Activated CD4-positive, alpha-beta T cell treated with anti-CD3 and anti-CD28 coated beads for 24 hours (primary cell): ENCODE measurements around the gene TTC24.
"Not testable (repeated sequence)": the region's sequence is repeated elsewhere in the genome, so short reads cannot be mapped to it uniquely, and the experiment has no call there.

Experiments
- DNase-seq, 2 donors: peaks; one replicate each; pipeline ENCODE4 v3.0.0-alpha.2; 2020; ENCODE audit warnings: low read depth in 2 of 2

The TTC24 gene

DNA sequence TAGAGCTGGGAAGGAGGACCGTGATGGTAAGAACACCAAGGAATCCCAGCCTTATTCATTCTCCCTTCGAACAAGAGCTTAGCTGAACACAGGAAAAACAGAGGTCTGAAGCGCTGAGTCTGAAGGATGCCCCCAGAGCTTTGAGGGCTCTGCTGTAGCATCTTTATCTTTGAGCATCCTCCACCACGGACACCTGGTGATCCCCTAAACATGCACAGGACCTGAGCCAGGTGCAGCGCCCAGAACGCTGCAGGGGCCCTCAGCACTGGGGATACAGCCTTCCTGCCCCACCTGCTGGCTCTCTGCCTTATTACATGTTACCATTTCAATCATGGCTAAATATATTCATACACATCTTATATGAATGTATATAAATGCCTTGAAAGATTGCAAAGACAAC, 29.5 kb downstream of the TTC24 start:
- DNase-seq: peak; percentile 30 to 43

DNA sequence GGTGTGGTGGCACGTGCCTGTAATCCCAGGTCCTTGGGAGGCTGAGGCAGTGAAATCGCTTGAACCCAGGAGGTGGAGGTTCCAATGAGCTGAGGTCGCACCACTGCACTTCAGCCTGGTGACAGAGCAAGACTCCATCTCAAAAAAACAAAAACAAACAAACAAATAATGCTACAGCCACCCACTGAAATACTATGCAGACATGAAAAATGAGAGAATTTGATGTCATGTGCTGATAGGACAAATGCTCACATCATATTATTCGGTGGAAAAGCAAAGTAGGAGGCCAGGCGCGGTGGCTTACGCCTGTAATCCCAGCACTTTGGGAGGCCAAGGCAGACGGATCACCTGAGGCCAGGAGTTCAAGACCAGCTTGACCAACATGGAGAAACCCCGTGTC, 30.5 kb downstream of the TTC24 start:
- not testable (repeated sequence) for DNase-seq

DNA sequence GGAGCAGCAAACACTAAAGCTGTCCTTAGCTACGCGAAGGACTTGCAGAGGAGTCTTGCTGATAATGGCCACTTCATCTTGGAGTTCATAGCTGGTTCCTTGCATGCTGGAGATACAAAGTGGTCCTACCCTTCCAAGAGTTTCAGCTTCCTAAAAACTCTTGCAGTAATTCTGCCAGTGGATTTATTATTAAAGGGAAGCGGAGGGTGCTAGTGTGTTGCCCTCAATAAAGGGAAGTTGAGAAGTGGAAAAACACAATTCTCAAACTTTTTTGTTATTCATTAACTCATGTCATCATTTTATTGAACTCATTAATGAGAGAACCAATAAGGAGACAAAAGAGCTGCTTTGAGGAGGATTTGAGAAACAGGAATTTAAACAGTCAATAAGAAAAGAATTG, 33.1 kb downstream of the TTC24 start:
- DNase-seq: no peak

DNA sequence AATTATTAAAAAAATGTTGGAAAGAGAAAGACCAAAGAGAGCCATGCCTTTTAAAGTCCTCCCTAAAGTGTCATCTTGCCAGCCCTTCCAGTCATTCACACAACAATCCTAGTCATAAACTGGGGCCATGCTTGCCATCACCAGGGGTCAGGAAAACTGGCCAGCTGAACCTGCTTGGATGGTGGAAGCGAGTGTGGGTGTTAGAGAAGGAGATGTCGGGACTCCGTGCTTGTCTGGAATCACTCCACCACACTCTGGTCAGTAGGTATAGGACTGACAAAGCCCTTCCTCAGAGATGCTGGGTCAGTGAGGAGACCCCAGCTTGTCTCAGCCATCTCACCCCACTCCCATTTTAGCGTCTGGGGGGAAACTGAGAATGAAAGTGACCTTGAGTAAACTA, 36.4 kb downstream of the TTC24 start:
- DNase-seq: no peak

DNA sequence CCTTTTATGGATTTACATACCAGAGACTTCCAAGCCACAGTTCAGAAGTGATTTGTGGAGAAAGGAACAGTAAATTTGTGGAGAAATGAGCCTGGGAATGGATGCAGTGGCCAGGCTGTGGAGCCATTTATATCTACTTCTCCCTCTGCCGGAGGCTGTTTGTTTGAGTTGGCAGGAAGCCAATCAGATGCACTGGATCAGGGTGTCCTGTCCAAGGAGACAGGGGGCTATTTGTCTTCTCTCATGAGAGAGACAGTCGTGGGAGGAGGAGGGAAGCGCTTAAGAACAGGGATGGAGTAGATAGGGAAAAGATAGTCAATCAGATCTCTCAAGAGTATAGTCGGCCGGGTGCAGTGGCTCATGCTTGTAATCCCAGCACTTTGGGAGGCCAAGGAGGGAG, 36.9 kb downstream of the TTC24 start:
- DNase-seq: no peak

DNA sequence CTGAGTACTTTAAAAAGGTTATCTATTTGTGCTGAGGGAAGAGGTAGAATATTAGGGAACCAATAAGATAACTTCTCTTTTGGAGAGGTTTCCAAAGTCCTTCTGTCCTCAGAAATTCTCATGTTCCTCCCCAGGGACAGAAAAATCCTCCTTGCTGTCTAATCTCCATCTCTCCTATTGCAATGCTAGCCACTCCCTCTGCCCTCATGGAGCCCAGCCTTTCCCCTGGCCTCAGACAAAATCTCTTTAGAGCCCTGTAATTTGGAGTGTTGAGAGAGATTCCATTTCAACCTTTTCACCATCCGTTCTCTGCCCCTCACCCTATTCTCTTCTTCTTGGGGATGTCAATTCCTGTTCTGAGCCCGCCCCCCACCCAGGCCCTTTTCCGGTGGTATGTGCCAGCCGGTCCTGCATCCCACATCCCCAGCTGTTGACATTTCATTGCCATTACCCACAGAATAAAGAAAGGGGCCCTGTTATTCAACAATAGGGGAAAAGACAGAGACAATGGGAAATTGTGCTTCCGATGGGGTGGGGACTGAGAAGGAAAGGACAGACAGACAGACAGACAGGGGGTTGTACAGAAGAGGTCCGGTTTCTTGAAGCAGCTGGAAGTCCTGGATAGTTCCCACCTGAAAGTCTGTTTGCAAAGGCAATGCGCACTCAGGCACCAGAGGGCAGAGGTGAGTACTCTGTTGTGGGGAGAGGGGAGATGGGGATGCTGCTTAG, 39.5 kb downstream of the TTC24 start, which contains the start of gene HAPLN2:
TSS of gene HAPLN2 (plus strand) at position 563 of the 729 bp plus-strand sequence. CDS start 4,076 bp downstream, outside the sequence.
- no peak for DNase-seq

DNA sequence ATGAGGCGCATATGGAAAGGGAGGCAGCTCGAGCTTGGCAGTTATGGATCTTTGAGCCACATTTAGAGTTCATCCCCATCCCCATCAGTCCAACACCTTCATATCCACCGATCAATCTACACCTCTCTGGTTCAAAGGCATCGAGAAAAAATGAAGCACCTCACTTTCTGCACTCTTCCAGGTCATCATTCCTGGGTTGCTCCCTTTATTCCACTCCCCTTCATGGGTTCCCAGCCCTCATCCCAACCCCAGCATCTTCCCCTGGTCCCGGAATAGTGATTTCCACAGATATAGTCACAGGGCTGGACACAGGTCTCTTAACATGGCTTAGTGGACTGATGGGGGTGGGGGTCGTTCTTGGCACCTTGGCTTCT, 40.0 kb downstream of the TTC24 start:
- no peak for DNase-seq

DNA sequence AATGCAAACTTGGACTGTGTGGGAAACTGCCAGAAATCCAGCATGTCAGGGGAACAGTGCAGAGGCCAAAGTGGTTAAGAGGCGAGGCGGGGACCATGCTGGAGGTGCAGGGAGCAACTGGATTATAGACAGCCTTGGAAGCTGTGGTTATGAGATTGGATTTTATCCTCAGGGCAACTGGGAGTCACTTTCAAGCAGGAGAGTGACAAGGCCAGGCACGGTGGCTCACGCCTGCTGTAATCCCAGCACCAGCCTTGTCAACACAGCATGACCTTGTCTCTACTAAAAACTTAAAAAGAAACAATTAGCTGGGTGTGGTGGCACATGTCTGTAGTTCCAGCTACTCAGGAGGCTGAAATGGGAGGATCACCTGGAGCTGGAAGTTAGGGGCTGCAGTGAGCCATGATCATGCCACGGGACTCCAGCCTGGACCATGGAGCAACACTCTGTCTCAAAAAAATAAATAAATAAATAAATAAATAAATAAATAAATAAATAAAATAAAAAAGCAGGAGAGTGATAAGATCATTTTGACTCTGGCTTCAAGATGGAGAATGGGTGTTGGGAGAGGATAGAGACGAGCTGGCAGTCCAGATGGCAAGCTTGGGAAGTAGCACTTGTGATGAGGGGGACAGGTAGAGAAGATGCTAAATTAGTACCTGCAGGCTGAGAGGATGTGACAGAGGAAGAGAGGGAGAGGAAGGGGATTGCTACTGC, 43.2 kb downstream of the TTC24 start:
- DNase-seq: no peak

DNA sequence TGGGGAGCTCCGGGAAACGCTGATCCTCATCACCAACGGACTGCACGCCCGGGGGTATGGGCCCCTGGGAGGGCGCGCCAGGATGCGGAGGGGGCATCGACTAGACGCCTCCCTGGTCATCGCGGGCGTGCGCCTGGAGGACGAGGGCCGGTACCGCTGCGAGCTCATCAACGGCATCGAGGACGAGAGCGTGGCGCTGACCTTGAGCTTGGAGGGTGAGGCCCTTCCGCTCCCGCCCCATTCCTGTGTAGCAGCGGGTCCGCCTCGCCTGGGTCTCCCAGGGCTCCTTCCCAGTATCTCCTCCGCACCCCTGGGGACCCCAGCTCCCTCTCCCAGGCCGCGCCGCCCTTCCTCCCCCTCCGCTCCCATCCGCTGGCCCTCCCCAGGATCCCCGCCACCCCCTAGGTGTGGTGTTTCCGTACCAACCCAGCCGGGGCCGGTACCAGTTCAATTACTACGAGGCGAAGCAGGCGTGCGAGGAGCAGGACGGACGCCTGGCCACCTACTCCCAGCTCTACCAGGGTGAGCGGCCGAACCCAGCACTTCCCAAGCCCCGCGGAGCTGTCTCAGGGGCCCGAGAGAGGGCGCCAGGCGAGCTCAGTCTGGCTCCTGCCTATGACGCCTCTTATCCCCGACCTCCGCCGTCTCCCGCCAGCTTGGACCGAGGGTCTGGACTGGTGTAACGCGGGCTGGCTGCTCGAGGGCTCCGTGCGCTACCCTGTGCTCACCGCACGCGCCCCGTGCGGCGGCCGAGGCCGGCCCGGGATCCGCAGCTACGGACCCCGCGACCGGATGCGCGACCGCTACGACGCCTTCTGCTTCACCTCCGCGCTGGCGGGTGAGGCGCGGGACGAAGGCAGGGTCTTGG, 44.7 kb downstream of the TTC24 start:
- peak in 1 of 2 donors; percentile 46 for DNase-seq

DNA sequence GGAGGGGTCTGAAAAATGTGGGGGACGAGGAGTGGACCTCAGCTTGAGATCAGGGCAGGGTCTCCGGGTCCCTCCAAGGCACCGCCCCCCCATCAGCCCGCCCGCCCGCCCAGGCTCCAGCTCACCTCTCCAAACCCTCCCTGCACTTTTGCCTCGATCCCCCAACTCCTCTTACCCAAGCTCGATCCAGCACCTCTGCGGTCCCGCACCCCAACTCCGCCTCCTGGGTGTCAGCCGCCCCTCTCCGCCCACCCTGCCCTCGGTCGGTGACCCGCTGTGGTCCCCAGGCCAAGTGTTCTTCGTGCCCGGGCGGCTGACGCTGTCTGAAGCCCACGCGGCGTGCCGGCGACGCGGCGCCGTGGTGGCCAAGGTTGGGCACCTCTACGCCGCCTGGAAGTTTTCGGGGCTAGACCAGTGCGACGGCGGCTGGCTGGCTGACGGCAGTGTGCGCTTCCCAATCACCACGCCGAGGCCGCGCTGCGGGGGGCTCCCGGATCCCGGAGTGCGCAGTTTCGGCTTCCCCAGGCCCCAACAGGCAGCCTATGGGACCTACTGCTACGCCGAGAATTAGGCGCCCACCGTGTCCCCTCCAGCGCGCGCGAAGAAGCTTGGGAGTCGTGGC, 45.4 kb downstream of the TTC24 start:
- DNase-seq: no peak

DNA sequence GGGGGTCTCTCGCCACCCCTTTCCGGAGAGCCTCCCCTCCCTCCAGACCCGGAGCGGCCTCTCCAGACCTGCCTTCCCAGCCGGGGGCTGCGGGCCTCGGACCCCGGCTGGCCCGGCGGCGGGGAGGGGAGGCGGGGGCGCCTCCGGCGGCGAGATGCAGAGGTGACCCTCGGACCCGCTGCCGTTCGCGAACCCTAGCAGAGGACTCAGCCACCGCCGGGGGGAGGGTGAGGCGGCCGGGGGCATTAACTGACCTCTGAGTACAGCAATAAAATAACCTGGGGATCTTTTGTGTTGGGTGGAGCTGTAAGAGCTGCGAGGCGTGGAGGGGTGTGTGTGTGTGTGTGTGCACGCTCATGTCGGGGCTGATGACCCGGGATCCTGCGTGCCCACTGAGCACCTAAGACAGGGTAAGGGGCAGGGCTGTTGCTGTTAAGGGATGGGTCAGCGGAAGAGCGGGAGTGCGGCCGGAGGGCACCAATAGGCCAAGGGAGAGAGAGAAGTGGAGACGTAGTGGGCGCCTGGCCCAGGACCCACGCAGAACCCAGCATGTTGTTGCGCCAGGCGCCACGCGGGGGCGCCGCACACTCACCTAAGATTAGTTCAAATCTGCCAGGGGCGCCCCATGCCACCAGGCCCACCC, 46.0 kb downstream of the TTC24 start:
- peak; percentile 54 to 62 for DNase-seq

DNA sequence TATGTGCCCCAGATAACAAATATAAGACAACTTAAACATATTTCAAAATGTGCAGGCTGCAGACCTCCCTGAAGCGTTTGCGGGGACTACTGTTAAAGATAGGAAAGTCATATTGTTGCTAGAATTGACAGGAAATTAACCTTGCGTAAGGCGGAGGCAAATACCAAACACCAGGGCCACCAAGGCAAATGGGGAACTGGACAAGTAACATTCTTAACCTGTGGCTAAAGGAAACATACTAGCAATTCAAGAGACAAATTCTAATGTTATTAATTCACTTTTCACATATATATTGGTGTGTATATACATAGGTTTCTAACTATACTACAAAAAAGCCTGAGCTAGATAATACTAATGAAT, 46.5 kb downstream of the TTC24 start:
- DNase-seq: no peak

DNA sequence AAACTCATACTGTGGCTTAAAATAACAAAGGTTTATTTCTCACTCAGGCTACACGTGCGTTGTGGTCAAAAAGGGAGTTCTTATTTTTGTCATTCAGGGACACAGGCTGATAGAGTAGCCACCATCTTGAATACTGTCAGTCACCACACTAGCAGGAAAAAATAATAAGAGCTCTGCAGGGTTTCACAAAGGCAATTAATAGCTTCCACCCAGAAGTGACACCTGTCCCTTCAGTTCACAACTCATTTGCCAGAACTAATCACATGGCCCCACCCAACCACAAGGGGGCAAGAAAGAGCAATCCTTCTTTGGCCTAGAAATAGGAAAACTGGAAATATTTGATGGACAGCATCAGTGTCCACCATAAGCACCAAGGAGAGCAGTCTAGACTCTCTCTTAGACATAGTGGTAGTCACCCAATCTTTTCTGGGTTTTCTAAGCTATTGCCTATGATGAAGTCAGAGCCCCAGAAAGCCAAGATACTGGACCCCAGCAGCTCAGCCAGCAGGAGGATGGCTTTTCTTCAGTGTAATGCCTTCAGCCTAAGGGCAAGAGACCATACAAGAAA, 47.9 kb downstream of the TTC24 start:
- no peak for DNase-seq

DNA sequence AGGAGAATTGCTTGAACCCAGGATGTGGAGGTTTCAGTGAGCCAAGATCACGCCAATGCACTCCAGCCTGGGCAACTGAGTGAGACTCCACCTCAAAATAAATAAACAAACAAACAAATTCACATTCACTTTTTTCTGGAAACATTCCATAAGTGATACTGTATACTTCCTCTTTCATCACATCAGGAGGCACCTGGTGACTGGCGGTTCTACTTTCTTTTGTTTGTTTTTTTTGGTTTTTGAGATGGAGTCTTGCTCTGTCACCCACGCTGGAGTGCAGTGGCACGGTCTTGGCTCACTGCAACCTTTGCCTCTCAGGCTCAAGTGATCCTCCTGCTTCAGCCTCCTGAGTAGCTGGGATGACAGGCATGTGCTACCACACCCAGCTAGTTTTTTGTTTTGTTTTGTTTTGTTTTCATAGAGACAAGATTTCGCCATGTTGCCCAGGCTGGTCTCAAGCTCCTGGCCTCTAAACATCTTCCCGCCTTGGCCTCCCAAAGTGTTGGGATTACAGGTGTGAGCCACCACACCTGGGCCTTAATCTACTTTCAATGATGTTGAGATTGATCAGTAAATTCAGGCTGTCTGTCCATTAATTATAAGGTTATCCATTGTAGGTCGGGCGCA, 50.4 kb downstream of the TTC24 start:
- DNase-seq: no peak

DNA sequence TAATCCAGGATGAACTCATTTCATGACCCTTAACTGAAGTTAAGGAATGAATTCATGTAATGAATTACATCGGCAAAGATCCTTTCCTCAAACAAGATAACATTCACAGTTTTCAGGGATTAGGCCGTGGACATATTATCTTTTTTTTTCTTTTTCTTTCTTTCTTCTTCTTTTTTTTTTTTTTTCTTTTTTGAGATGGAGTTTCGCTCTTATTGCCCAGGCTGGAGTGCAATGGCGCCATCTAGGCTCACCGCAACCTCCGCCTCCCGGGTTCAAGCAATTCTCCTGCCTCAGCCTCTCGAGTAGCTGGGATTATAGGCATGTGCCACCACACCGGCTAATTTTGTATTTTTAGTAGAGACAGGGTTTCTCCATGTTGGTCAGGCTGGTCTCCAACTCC, 51.6 kb downstream of the TTC24 start:
- not testable (repeated sequence) for DNase-seq

DNA sequence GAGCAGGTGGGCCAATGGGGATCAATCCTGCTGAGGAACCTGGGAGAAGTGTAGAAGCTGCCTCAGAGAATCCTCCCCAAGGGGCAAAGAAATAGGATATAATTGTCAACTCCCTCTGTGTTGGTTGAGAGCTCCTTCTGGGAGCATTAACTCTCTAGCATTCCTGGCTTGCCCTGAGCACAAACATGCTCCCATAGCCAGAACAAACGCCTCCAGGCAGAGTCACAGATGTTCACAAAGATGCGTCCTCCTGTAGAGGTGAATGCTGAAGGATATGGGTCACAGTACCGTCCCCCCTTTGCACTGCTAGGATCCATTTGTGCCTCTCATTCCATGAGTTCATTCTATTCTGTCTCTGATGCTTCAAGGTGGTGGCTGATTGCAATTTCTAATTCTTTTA, 52.8 kb downstream of the TTC24 start:
- DNase-seq: no peak
